HG02870 (cell line): Measurements from ENCODE around the gene ZWILCH.
"Not testable (repeated sequence)": the region's sequence is repeated elsewhere in the genome, so short reads cannot be mapped to it uniquely, and the experiment has no call there.

ENCODE experiments used
- ATAC-seq: cut with Tn5 transposase; IDR thresholded peaks from one replicate; pipeline ENCODE4 v1.9.1; 2021; ENCODE audit warnings: mild to moderate bottlenecking, moderate library complexity; ENCODE audit not compliant: unreplicated experiment

ZWILCH gene

GRCh38 chr15:66486887-66487286 lies 18.2 kb upstream of the ZWILCH start:
- no peak for ATAC-seq

DNA sequence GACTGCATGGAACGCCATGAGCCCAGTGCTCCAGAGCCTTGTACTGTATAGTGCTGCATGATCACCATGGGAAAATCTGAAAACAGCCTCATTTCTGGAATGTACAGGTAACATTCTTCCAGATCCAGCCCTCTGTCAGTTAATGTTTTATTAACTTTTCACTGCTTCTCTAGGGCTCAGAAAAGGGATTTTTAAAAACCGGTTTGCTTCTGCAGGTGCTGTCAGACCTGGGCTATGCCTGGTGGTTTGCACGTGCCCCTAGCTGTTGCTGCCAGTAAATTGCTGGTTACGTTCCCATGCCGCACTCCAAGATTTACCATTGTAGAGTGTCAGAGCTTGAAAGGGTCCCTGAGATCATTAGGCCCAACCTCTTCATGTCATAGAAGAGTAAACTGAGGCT lies 16.6 kb upstream of the ZWILCH start:
- ATAC-seq: no peak

- no peak for ATAC-seq
Observed at GRCh38 chr15:66489179-66489791, 15.8 kb upstream of the ZWILCH start.

- no peak for ATAC-seq
Observed at GRCh38 chr15:66491846-66492245, 13.3 kb upstream of the ZWILCH start.

DNA sequence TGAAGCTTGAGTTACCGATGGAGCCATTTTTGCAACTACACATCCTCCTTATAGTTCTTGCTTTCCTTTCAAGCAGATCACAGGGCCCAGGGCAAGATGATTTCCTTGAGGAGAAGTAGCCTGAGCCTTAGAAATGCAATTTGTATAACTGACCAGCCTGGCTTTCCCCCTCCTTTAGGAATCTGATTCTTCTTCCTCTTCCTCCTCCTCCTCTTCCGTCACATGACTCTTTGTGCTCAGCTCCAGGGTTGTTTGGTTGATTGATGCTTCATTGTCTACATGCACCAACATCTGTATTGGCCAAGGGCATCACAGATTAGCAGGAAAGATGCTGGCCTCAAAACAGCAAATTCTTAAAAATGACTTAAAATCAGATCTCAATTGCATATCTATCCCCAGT lies 10.9 kb upstream of the ZWILCH start:
- ATAC-seq: no peak

DNA sequence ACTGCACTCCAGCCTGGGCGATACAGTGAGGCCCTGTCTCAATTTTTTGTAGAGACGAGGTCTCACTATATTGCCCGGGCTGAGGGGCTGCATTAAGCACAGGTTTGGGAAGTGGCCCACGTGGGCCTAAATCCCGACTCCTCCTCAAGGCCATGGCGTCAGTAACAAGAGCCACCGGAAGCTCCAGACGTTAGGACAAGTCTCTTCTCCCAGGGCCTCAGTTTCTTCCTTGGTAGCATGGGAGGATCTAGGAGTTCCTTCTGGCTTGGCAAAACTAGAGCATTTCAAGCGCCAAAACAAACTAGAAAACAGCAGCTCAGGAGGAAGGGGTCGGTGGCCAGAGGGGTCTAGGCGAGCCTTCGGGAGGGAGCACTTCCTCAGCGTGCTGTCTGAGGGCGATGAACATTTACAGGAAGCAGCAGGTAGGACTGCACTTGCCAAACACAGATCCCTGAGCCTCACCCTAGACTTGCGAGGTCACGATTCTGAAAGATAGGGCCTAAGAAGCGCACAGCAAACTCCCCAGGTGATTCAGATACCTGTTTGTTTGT lies 8.1 kb upstream of the ZWILCH start:
- ATAC-seq: peak; percentile 16

DNA sequence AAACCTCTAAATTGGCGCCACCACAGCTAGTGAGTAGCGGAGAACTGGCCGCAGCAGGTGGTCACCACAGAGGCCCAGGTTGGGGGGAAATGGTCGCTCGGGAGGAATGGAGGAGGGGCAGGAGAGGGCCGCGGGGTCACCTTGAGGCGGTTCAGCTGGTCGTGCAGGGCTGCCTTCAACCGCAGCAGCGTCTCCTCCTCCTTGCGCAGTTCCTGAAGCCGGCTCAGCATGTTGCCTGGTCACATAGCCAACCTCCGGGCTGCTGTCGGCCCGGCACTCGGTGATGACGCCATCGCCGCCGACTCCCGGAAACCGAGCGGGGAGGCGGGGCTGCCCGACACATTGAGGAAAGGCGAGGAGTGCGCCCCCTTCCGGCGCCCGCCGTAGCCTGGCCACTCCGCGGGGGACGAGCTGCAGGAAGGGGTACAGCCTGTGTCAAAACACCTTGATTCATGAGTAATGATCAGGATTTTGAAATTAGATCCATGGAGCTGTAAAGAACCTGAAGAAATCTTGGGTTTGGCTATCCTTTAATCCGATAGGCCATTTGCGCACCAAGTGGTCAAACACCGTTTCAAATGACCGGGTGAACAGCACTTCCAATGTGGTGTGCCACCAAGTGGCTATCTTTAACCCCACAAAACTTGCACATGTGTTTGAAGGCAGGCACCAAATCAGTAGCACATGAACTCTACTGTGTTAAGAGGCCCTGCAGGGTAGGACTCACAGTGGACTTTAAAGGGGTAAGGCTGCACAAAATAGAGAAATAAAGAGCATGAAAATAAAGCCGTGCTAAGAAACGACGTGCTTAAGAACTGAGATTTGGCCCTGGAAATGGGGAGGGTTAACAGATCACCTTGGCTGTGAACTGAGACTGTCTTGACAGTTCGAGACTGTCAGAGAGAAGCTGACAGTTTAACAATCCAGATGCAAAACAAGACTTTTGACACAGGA lies 7.3 kb upstream of the ZWILCH start, which contains the start of gene SNAPC5:
Gene SNAPC5, minus strand, starts transcription at position 261 of the 954 bp plus-strand sequence. Its CDS starts 31 bp downstream, at position 230.
- ATAC-seq: peak; percentile 86

DNA sequence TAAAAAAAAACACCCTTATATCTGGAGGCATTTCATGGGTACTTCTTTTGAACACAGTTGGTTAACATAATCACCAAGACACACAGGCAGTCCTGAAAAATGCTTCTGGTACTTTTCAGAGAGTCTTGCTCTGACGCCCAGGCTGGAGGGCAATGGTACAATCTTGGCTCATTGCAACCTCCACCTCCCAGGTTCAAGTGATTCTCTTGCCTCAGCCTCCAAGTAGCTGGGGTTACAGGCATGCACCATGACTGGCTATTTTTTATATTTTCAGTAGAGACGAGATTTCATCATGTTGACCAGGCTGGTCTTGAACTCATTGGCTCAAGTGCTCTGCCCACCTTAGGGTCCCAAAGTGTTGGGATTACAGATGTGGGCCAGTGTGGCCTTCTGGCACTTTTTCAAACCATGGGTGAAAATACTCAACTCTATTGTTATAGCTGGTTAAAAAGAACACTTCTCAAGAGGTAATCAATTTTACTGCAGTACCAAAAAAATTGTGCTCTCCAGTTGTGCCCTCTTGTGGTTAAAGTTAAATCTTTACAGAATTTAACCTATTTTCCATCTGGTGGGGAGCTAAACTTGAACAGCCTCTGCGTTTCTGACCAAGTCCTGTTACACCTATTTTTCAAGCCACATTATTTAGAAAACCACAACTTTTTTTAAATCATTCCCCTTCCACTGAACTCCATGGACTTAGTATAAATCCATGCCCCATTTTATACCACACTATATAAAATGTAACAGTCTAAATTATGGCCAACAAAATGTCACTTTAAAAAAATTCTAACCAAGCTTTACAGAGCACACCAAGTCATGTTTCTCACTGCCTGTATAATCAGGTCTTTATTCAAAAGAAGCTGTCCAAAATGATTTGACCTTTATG lies 6.4 kb upstream of the ZWILCH start:
- no peak for ATAC-seq

- ATAC-seq: not testable (repeated sequence)
Observed at GRCh38 chr15:66500346-66500745, 4.8 kb upstream of the ZWILCH start.

DNA sequence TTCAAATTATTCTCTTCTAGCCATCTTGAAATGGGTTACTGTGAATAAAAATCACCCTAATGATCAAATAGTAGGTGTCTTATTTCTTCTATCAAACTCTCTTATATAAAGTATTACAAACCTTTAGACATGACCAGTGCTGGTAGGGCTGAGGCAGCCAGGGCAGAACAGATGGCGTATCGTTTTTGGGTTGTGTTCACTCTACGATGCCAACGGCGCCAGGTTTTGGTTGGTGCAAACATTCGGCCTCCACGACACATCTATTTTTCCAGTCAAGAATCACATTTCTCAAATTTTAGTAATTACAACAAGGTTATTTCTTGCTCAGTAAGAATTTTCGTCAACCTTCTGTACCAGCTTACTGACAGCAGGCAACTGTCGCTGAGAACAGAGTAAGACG lies 2.6 kb upstream of the ZWILCH start:
- ATAC-seq: no peak

DNA sequence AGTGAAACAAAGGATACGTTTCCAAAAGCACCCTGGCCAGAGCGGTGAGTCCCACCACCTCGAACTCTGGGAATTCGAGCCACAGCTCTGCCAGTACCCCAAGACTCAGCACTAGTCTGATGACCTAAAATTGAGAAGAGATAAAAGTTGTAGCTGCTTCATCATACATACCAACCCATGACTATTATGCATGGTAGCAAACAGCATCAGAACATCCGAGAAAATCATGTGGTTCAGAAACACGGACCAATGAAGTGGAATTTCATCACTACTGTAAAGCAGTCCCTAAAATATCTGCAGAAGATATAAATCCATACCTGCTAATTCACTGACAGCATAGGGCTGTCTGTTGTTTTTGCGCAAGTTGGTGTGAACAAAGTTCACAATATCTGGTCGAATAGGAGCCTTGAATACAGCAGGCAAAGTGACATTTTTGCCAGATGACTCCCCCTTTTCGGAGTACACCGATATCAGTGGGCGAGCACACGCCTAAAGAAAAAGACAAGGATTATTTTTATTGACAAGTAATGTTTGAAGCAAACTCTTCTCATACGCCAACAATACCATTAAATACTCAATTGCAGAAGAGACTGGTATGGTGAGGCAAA lies 2.0 kb upstream of the ZWILCH start:
- not testable (repeated sequence) for ATAC-seq

GRCh38 chr15:66503780-66504562 lies 1.2 kb upstream of the ZWILCH start:
- no peak for ATAC-seq

GRCh38 chr15:66505430-66505811 lies 295 bp downstream of the ZWILCH start:
- peak; percentile 9 for ATAC-seq

DNA sequence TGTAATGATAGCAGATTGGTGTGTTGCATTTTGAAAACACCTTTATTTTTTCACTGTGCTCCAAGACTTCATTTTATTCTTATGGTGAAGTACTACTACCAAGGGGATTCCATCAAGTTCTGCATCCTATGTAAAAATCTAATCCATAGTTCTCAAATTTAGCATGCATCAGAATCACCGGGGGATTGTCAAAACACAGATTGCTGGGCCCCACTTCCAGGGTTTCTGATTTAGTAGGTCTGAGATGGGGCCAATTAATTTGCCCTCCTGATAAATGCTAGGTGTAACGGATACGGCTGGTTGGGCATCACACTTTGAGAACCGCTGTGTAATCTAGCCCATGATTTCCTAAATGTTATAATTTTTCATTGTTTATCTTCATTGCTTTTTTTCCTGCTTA lies 692 bp downstream of the ZWILCH start:
- ATAC-seq: no peak

DNA sequence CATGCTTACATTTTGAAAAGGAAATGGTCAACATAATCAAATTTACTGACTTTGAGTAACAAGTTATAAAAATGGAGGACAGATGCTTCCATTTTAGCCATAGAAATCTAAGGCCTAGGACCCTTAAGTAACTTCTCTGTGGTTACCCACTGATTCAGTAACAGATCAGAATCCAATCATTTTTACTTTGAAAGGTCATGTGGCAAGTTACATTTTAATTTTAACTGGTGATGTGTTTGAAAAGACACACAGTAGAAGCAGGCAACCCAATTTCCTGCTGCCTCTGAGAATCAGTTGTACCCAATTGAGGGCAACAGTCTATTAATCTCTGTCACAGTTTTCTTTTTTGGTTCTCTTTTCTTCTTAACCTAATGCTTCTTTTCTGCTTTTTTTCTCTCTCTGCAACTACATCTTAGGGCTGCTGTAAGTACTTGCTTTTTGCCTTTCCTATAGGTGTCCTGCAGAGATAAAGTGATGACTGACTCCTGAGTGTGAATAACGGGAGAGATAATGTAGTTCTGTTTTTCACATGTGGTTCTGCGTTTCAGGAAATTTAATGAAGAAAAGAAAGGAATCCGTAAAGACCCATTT lies 3.3 kb downstream of the ZWILCH start:
- ATAC-seq: no peak

DNA sequence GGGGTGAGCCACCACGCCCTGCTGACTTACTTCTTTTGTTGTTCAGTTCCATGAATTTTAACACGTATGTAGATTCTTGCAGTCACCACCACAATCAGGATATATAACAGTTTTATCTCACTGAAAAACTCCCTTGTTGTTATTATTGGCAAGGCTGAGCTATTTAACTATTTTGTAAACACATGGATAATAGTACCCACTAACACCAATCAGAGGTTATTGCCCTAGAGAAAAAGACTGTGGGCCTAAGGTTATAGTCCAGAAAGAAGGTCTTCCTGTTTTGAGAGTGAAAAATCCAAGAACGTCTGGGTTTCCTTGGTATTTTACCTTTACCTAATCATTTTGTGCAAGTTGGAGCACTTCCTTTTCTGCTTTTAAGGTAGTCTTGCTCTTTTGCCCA lies 9.5 kb downstream of the ZWILCH start:
- ATAC-seq: no peak

- ATAC-seq: no peak
Observed at GRCh38 chr15:66515901-66516322, 10.8 kb downstream of the ZWILCH start.

DNA sequence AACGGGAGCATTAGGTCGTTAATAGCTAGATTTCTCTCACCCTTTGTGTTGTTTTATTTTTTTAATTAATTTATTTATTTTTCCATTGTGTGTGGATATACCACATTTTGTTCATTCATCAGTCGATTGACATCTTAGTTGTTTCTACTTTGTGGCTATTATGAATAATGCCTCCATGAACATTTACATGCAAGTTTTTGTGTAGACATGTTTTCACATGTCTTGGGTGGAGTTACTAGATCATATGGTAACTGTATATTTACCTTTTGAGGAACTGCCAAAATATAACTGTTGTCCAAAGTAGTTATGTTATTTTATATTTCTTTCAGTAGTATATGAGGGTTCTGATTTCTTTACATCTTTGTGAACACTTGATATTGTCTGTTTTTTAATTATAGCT lies 18.8 kb downstream of the ZWILCH start:
- no peak for ATAC-seq

GRCh38 chr15:66524838-66525237 lies 19.7 kb downstream of the ZWILCH start:
- no peak for ATAC-seq
